C4-2B (cell line): ENCODE measurements around the gene NIF3L1.

ENCODE experiments used
- H3K27ac ChIP-seq: fragments of 450-650 bp; 2 replicates; pipeline ENCODE4 v1.5.1; 2017
- CTCF ChIP-seq: fragments of 450-650 bp; conservative IDR thresholded peaks from 2 replicates; pipeline ENCODE4 v1.5.1; 2017; ENCODE audit warnings: mild to moderate bottlenecking
- ZFX ChIP-seq: fragments of 450-650 bp; IDR thresholded peaks from 2 replicates; pipeline ENCODE4 v1.6.1; 2017

NIF3L1 gene

GRCh38 chr2:200850512-200851256, 38.5 kb upstream of the NIF3L1 start:
- TF ChIP-seq ZFX (no peak), CTCF (no peak)
- no peak overlapping the region for H3K27ac ChIP-seq

- TF ChIP-seq ZFX (no peak), CTCF (no peak)
- no peak overlapping the region for H3K27ac ChIP-seq
Observed at GRCh38 chr2:200851398-200852248, 37.5 kb upstream of the NIF3L1 start.

GRCh38 chr2:200852605-200853004, 36.6 kb upstream of the NIF3L1 start:
- H3K27ac ChIP-seq: no peak overlapping the region
- TF ChIP-seq ZFX: no peak

GRCh38 chr2:200856806-200857205, 32.4 kb upstream of the NIF3L1 start:
- H3K27ac ChIP-seq: no peak overlapping the region
- no peak for TF ChIP-seq ZFX
- TF ChIP-seq CTCF: no peak

- no peak for TF ChIP-seq ZFX
- no peak for TF ChIP-seq CTCF
- H3K27ac ChIP-seq: no peak overlapping the region
Observed at GRCh38 chr2:200860092-200860795, 28.9 kb upstream of the NIF3L1 start.

GRCh38 chr2:200861617-200862155, 27.5 kb upstream of the NIF3L1 start:
- no peak overlapping the region; the same call in 1 of the 2 replicates for H3K27ac ChIP-seq

More at GRCh38 chr2:200861617-200862155, 27.5 kb upstream of the NIF3L1 start:
- TF ChIP-seq ZFX (no peak), CTCF (no peak)
